Upper lobe of left lung (tissue), 6 donors: ENCODE measurements around the gene TGFB1I1. TPM values are rescaled to one million over a fixed set of nuclear protein-coding genes. Genes with fewer than 3 reads are reported as not detected.

ENCODE experiments used
- ATAC-seq, 2 donors: fragments of 200-7000 bp; cut with Tn5 transposase; one replicate each; pipeline ENCODE4 v1.9.1; 2022; ENCODE audit warnings: mild to moderate bottlenecking in 2 of 2, moderate library complexity in 2 of 2; ENCODE audit not compliant: low FRiP score in 2 of 2
- DNase-seq, 2 donors: peaks; one replicate each; pipeline ENCODE4 v3.0.0-alpha.2; 2019 to 2020
- H3K27ac ChIP-seq, 4 donors: fragments of 200-600 bp; sonication (generic); one replicate each; pipeline ENCODE4 v1.5.1; 2016 to 2019
- H3K27me3 ChIP-seq, 4 donors: fragments of 200-600 bp; sonication (generic); one replicate each; pipeline ENCODE4 v1.5.1; 2017 to 2019
- H3K36me3 ChIP-seq, 4 donors: fragments of 200-600 bp; sonication (generic); one replicate each; pipeline ENCODE4 v1.5.1; 2016 to 2019
- H3K4me1 ChIP-seq, 4 donors: fragments of 200-600 bp; sonication (generic); one replicate each; pipeline ENCODE4 v1.5.1; 2018 to 2019
- H3K4me3 ChIP-seq, 4 donors: fragments of 200-600 bp; sonication (generic); one replicate each; pipeline ENCODE4 v1.5.1; 2017 to 2019; ENCODE audit warnings: mild to moderate bottlenecking in 2 of 4, moderate library complexity in 1 of 4
- H3K9me3 ChIP-seq, 4 donors: fragments of 200-600 bp; sonication (generic); one replicate each; pipeline ENCODE4 v1.5.1; 2018 to 2019
- EP300 ChIP-seq, 4 donors: sonication (generic); formaldehyde crosslinking; IDR thresholded peaks; one replicate each; pipeline ENCODE4 v1.5.1; 2017; ENCODE audit warnings: antibody characterized with exemption in 4 of 4, control low read depth in 2 of 4
- POLR2A ChIP-seq, 4 donors: fragments of 450-650 bp; IDR thresholded peaks; one replicate each; pipeline ENCODE4 v1.5.1; 2016 to 2017; ENCODE audit warnings: antibody characterized with exemption in 4 of 4, mild to moderate bottlenecking in 2 of 4
- POLR2AphosphoS5 ChIP-seq, 2 donors: sonication (generic); formaldehyde crosslinking; IDR thresholded peaks; one replicate each; pipeline ENCODE4 v1.5.1; 2017; ENCODE audit warnings: antibody characterized with exemption in 2 of 2
- WGBS, 2 donors: methylation state at CpG; one replicate each; pipeline ENCODE4 v1.1.5; 2017 to 2018; 5-methylcytosine and 5-hydroxymethylcytosine counted together
- total RNA-seq, 6 donors: library from RNA; depleted of rRNA in 4 of 6; stranded (reverse); fragments of >200 nt in 4 of 6; gene quantifications; one replicate each; pipeline versions ENCODE4 v1.1.0 to v1.2.1, GENCODE V29; 2016 to 2021
- TF ChIP-seq, protein P1 (sequence below), 6 experiments: fragments of 450-650 bp in 4 of 6; fragments of 200-600 bp in 2 of 6; sonication (generic) in 2 of 6; IDR thresholded peaks; one replicate each; pipeline ENCODE4 v1.5.1; 2016 to 2019; ENCODE audit warnings: antibody characterized with exemption in 6 of 6
- donor health status: DM: no; HTN: no; CAD: no; lungs with moderate emphysema.
- donor health status: DM: no; HTN: yes; CAD: no; lungs with severe emphysema.

The TGFB1I1 gene
- total RNA-seq, 6 donors from 2014 or later: 21.0 to 62.8 (median 27.8) TPM

DNA sequence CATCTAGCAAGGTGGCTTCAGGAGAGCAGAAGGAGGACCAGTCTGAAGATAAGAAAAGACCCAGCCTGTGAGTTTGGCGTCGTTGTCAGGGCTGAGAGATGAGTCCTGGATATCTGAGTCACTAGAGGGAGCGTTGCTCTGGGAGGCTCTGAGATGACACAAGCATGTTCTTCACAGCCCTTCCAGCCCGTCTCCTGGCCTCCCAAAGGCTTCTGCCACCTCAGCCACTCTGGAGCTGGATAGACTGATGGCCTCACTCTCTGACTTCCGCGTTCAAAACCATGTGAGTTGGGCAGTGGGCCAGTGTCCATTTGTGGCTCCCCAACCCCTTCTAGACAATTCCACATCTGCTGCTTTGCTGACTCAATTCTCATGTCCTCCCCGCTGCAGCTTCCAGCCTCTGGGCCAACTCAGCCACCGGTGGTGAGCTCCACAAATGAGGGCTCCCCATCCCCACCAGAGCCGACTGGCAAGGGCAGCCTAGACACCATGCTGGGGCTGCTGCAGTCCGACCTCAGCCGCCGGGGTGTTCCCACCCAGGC lies 2.3 kb downstream of the TGFB1I1 start:
- Histone ChIP-seq H3K36me3 (peaks cover 0 to 50% (median 14%) of the 10 kb centered on the region in 4 donors), H3K27ac (no peak overlapping the region), H3K4me1 (peaks cover 21 to 59% (median 30%) of the 10 kb centered on the region in 4 donors), H3K27me3 (no peaks in the 10 kb centered on the region), H3K4me3 (no peak overlapping the region), H3K9me3 (no peaks in the 10 kb centered on the region)
- ATAC-seq (no peak), DNase-seq (no peak)
- TF ChIP-seq POLR2AphosphoS5 (IDR thresholded peaks at IDR 0.05) (no peak), EP300 (IDR thresholded peaks at IDR 0.05) (no peak), POLR2A (IDR thresholded peaks at IDR 0.05) (no peak)
- TF ChIP-seq, protein P1, sequence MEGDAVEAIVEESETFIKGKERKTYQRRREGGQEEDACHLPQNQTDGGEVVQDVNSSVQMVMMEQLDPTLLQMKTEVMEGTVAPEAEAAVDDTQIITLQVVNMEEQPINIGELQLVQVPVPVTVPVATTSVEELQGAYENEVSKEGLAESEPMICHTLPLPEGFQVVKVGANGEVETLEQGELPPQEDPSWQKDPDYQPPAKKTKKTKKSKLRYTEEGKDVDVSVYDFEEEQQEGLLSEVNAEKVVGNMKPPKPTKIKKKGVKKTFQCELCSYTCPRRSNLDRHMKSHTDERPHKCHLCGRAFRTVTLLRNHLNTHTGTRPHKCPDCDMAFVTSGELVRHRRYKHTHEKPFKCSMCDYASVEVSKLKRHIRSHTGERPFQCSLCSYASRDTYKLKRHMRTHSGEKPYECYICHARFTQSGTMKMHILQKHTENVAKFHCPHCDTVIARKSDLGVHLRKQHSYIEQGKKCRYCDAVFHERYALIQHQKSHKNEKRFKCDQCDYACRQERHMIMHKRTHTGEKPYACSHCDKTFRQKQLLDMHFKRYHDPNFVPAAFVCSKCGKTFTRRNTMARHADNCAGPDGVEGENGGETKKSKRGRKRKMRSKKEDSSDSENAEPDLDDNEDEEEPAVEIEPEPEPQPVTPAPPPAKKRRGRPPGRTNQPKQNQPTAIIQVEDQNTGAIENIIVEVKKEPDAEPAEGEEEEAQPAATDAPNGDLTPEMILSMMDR (IDR thresholded peaks at IDR 0.05): no peak
- WGBS, 2 donors: 81 to 87% methylated on average over 12 of the region's 12 CpGs

DNA sequence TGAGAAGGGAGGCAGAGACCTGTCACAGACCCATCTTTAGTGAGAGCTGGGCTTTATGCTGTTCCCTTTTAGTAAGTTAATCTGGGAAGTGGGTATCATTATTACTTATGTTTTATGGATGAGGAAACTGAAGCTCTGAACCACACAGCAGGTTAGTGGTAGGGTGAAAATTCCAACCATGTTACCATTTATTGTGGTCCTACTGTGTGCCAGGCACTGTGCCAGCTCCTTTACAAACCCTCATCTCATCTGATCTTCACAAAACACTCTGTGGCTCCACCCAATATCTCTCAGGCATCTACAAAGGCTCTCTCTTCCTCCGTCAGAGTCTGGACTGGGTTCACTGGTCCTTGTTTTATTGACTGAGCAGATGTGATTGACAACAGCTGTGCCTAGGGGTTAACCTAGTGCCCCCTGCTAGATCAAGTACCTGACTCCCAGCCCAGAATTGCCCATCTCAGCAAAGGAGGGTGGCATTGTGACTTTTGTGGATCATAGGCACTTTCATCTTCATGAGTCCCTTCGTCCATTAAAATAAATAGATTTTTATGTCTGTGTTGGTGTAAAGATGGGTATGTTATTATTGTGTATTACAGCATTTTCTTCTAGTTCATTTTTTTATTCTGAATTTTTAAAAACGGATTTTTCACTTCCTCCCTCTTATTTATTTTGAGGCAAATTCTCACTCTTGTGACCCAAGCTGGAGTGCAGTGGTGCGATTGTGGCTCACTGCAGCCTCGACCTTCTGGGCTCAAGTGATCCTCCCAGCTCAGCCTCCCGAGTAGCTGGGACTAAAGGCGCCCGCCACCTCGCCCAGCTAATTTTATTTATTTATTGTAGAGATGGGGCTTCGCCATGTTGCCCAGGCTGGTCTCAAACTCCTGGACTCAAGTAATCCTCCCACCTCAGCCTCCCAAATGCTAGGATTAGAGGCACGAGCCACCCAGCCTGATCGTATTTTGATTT lies 3.1 kb downstream of the TGFB1I1 start:
- DNase-seq (no peak), ATAC-seq (no peak)
- no peaks in the 10 kb centered on the region for H3K27me3 ChIP-seq
- no peak overlapping the region for H3K4me3 ChIP-seq
- peaks cover 21 to 59% (median 30%) of the 10 kb centered on the region in 4 donors for H3K4me1 ChIP-seq
- no peak overlapping the region for H3K27ac ChIP-seq
- WGBS, 2 donors: 89 to 94% methylated on average over 12 of the region's 12 CpGs
- no peaks in the 10 kb centered on the region for H3K9me3 ChIP-seq
- TF ChIP-seq EP300 (IDR thresholded peaks at IDR 0.05): no peak
- TF ChIP-seq, protein P1 (IDR thresholded peaks at IDR 0.05): no peak
- no peak for TF ChIP-seq POLR2AphosphoS5 (IDR thresholded peaks at IDR 0.05)
- no peak for TF ChIP-seq POLR2A (IDR thresholded peaks at IDR 0.05)
- peaks cover 0 to 50% (median 14%) of the 10 kb centered on the region in 4 donors for H3K36me3 ChIP-seq

DNA sequence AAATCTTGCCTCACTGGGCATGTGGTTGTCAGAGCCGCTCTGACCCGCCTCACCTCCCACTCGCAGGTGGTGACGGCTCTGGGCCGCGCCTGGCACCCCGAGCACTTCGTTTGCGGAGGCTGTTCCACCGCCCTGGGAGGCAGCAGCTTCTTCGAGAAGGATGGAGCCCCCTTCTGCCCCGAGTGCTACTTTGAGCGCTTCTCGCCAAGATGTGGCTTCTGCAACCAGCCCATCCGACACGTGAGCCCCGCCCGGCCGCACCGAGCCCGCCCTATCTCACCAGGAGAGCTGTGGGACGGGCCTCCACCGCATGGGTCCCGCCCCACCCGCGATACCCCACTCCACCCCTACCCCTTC lies 4.0 kb downstream of the TGFB1I1 start:
- WGBS, 2 donors: 79 to 82% methylated on average over 15 to 16 of the region's 26 CpGs
- Histone ChIP-seq H3K4me3 (peak overlapping the region in 3 of 4 donors; percentile 46 to 60 (median 56)), H3K4me1 (peaks cover 21 to 54% (median 37%) of the 10 kb centered on the region in 4 donors), H3K9me3 (no peaks in the 10 kb centered on the region), H3K27me3 (no peaks in the 10 kb centered on the region), H3K27ac (peak overlapping the region; percentile 8 to 95 (median 84)), H3K36me3 (peaks cover 0 to 50% (median 14%) of the 10 kb centered on the region in 4 donors)
- TF ChIP-seq EP300 (IDR thresholded peaks at IDR 0.05) (no peak), POLR2A (IDR thresholded peaks at IDR 0.05) (no peak), POLR2AphosphoS5 (IDR thresholded peaks at IDR 0.05) (no peak)
- TF ChIP-seq, protein P1 (IDR thresholded peaks at IDR 0.05): no peak
- DNase-seq (peak; percentile 64 to 88), ATAC-seq (no peak)

DNA sequence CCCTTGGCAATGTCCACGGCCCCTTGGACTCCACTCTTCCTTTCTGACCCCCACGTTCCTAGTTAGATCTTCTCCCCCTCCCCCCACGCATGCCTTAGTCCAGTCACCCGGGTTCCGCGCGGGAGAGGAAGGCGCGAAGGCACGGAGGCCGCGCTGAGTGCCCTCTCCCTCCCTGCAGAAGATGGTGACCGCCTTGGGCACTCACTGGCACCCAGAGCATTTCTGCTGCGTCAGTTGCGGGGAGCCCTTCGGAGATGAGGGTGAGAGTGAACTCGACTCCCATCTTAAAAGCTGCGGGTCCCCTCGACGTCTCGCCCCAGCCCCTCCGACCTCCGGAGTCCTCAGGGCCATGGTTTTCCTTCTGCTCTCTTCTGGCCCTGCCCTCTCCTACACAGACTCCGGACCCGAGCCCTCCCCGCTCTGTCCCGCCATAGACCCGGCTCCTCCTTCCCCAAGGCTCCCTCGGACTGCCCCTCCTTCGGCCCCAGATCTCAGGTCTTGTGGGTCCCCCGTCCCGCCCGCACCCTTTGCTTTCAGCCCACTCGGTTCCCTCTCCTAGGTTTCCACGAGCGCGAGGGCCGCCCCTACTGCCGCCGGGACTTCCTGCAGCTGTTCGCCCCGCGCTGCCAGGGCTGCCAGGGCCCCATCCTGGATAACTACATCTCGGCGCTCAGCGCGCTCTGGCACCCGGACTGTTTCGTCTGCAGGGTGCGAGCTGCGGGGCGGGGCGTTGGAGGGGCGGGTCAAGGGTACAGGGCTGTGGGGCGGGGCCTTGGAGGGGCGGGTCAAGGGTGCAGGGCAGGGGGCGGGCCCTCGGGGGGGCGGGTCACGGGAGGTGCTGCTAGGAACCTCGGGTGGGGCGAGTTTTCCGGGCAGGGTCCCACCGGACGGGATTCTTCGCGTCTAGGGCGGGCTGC lies 4.6 kb downstream of the TGFB1I1 start:
- Histone ChIP-seq H3K27ac (peak overlapping the region; percentile 75 to 95 (median 84)), H3K9me3 (no peaks in the 10 kb centered on the region), H3K4me3 (peak overlapping the region; percentile 25 to 60 (median 51)), H3K27me3 (no peaks in the 10 kb centered on the region), H3K4me1 (peaks cover 14 to 47% (median 31%) of the 10 kb centered on the region in 4 donors), H3K36me3 (peaks cover 0 to 50% (median 14%) of the 10 kb centered on the region in 4 donors)
- DNase-seq: peak; percentile 91 to 96
- 32 to 66% methylated on average over 41 to 54 of the region's 68 CpGs for WGBS, 2 donors
- peak; percentile 76 to 82 for ATAC-seq
- TF ChIP-seq, protein P1 (IDR thresholded peaks at IDR 0.05): no peak
- TF ChIP-seq POLR2A (IDR thresholded peaks at IDR 0.05) (peak in 1 of 4 donors; percentile 80), POLR2AphosphoS5 (IDR thresholded peaks at IDR 0.05) (peak in 1 of 2 donors; percentile 84), EP300 (IDR thresholded peaks at IDR 0.05) (no peak)
